GM18520 (cell line): ENCODE data around the gene STX8.
"Not testable (repeated sequence)": the region's sequence is repeated elsewhere in the genome, so short reads cannot be mapped to it uniquely, and the experiment has no call there.

Experiments used
- ATAC-seq: cut with Tn5 transposase; IDR thresholded peaks from one replicate; pipeline ENCODE4 v1.9.1; 2021; ENCODE audit not compliant: unreplicated experiment

Gene STX8

GRCh38 chr17:9408381-9408780 is 167.2 kb downstream of the STX8 start:
- no peak for ATAC-seq

DNA sequence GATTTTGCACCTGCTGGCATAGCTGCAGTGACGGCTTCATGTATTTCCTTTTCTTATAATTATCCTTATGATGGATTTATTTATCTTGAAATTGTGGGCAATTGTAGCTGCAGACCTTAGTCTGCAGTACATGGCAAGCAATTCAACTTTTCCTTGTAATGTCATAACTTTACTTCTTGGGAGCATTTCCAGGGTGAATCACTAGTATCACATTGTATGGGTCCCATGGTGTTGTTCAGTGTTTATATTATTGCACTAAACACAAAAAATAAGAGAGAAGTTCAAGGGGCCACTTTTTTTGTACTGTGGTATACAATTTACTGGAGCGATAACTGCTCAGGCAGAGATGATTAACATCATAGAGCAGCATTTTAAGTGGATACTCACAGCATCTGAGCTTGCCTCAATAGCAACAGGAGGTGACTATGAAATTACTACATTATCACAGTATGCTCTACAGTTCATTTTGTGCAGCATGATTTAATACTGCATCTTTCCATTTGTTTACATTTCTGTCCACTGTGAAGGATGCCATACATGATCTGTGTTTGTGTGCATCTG is 169.5 kb downstream of the STX8 start:
- no peak for ATAC-seq

DNA sequence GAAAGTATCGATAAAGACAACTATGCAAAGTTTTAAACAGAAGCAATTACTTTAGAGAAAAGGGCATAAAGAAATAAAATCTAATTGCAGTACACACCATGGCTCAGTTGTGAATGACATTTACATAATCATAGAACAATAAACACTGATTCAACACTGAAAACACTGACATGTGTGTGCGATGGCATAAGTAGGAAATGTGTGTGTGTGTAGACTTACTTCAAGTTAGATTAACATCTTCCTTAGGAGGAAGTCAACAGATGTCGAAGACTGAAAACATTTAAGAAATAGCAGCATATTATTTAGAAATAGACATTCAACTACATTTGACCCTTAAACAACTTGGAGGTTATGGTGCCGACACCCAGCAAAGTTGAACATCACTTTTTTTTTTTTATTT is 172.4 kb downstream of the STX8 start:
- no peak for ATAC-seq

DNA sequence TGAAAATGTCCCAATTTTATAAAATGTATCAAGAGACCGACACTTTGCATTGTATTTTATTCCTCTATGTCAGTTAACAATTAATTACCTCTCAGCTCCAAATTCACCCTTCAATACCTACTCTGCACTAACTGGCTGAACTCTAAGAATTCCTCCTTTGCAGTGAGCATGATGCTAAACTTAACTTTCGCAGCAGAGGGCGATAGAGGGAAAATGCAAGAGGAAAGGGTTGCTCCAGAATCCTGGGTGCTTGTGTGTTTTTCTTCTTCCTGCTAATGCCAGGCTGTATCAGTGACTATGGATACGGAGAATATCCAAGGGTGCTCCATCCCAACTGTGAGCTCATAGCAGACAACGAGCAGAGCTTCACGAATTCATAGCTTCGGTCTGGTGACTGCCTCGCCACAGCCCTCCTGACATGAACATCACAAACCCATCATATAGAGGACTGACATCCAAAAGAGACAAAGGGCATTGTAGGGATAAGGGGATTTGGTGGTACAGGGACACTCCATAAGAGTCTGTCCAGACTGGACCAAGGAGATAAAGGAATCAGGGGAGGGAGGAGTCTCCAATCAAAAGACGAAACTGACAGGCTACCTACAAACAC is 172.9 kb downstream of the STX8 start:
- no peak for ATAC-seq

GRCh38 chr17:9401434-9401833 is 174.2 kb downstream of the STX8 start:
- no peak for ATAC-seq

DNA sequence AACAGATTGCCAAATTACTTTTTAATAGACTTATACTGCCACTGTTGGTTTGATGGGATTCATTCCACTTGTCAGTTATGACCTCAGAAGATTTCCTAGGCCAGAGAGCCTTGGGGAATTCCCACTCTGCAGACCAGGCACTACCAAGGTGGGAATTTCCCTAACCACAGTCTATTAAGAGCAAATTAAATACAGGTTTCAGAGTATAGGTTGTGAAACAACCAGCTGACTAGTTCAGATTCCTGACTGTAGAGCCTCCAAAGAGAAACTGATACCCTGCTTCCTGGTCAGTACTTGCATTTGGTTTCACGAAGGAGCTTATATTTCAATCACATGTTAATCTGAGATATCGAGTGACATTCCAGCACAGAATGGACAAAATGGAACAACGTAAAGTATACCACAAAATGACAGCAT is 186.5 kb downstream of the STX8 start:
- peak; percentile 85 for ATAC-seq

DNA sequence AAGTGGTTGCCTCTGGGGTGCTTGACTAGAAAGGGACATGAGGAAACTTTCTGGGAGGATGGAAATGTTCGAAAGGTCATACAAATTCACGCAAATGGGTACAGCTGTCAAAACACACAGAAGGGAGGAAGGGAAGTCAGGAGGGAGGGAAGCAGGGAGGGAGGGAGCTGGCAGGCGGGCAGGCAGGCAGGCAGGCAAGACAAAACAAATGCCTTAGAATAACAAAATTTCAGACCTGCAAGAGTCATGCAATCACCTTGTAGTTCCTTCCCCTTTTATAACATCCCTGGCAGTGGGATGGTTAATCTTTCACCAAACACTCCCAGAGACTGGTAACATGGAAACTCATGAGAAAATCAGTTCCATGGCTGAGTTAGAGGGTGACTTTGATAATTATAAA is 189.2 kb downstream of the STX8 start:
- no peak for ATAC-seq

DNA sequence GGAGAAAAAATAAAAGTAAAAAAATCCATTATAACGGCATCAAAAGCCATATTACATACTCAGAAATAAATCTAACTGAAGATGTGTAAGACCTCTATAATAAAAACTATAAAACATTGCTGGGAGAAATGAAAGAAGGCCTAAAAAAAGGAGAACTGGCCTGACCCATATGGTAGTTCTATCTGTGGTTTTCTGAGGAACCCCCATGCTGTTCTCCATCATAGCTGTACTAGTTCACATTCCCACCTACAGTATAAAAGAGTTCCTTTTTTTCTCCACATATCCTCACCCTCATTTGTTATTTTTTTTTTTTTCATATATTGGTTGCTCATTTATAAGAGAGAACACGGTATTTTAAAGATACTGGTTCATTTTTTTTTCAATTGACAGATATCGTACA is 191.8 kb downstream of the STX8 start:
- ATAC-seq: no peak

- no peak for ATAC-seq
These were observed 193.0 kb downstream of the STX8 start for GRCh38 chr17:9382626-9383025.

DNA sequence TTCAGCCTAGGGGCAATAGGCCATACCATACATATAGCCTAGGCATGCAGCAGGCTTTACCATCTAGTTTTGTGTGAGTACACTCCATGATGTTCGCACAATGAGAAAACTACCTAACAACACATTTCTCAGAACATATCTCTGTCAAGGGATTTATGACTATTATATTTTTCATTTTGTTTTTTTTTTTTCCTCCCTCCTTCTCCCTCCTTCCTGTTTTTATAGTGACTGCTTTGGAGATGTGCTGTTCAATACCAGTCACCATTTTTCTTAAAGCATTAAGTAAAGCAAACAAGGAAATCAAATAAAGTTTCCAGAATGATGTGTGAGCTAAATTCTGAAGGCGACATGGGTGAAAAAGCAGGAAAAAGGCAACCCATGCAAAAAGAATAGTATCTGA is 194.6 kb downstream of the STX8 start:
- no peak for ATAC-seq

- no peak for ATAC-seq
These were observed 195.3 kb downstream of the STX8 start for GRCh38 chr17:9380361-9380760.

DNA sequence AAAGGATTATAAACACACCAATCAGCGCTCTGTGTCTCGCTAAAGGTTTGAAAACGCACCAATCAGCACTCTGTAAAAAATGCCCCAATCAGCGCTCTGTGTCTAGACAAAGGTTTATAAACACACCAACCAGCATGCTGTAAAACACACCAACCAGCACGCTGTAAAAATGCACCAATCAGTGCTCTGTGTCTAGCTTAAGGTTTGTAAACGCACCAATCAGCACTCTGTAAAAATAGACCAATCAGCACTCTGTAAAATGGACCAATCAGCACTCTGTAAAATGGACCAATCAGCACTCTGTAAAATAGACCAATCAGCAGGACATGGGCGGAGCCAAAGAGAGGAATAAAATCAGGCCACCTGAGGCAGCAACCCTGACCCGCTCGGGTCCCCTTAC is 199.4 kb downstream of the STX8 start:
- not testable (repeated sequence) for ATAC-seq

GRCh38 chr17:9371019-9371418 is 204.6 kb downstream of the STX8 start:
- ATAC-seq: no peak

DNA sequence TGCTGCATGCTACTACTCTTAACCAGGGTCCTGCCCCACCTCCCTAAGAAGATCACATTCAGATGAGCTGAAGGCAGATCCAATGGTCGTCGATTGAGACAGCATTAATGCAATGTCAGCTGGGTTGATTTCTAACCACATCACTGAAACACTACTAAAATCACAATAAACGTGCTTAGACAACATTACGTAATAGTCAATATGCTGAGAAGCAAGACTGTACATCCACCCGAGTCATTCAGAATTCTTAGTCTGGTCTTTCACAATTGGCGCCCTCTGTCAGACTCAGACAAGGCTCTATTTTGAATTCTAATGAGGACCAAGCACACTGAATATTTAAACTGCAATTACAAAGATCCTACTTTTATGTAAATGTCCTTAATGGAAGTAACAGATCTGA is 205.2 kb downstream of the STX8 start:
- ATAC-seq: no peak

- ATAC-seq: no peak
These were observed 207.0 kb downstream of the STX8 start for GRCh38 chr17:9368631-9369030.

- ATAC-seq: no peak
These were observed 208.5 kb downstream of the STX8 start for GRCh38 chr17:9367156-9367555.

DNA sequence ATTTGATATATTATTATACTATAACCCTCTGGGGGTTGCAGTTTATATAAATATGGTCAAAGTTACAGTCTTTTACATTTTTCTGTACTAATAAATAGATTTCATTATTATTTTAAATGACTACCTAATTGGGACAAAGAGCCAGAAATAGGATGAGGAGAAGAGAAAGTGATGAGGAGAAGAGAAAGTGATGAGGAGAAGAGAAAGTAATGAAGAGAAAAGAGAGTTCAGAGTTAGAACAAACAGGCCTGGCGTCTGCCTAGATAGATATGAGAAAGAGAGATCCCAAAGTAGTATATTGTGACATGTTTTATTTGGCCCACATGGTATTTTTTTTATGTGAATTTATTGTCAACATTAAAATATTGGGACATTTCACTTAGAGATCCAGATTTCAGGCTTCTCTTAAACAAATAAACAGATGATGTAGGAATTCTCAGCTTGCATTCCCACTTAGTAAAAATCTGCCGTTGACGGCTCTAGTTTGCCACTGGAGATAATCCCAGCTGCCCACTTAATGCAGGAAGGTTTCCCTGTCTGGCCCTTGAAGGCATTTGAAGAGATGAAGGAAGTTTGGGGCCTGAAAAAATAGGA is 210.7 kb downstream of the STX8 start:
- no peak for ATAC-seq

DNA sequence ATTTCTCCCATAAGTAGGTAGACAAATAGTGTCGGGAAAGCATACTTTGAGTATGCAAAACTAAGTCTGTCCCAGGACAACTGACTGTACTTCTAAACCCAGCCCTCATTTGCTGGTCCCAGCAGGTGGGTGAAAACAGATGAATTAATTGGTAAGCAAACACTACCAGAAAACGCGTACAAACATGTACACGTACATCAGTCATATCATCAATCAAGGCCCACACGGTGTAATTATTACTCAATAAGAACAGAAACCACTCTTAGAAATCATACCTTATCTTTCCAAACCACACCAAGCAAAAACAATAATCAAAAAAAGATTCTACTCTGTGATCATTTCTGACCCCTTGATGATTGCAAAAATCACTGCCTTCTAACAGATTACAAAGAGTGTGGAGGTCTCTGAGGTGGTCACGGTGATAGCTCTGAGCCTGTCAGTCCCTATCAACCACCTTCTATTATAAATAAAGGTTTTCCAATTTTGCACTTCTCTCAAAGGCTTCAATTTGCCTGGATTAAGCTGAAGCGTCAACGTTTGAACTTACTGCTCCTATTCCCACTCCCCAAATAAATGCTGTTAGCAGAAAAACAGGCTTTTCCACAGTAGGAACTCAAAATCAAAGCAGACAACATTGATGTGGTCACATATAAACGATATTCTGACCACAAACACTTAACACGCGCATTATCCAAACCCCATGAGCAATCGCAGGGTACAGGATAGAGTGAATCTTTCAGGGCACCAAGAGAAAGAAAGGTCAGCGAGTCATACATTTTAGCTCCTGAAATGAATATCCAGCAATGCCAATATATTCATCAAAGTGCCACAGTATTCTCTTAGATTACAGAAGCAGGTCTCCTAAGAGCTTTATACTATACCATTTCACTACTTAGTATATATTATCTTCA is 211.9 kb downstream of the STX8 start:
- no peak for ATAC-seq

GRCh38 chr17:9361188-9361955 is 214.2 kb downstream of the STX8 start:
- no peak for ATAC-seq

GRCh38 chr17:9360677-9361081 is 214.9 kb downstream of the STX8 start:
- no peak for ATAC-seq

- no peak for ATAC-seq
These were observed 219.1 kb downstream of the STX8 start for GRCh38 chr17:9356488-9356911.
